CD4-positive, alpha-beta T cell treated with Interleukin-15 for 4 hours (primary cell): Measurements from ENCODE around the gene SLC6A15.
A peak's percentile ranks its signal among the peaks of the same experiment; 100 is the strongest.

Experiments
- DNase-seq: peaks from one replicate; pipeline ENCODE4 v3.0.0-alpha.2; 2020; ENCODE audit warnings: low spot score

The SLC6A15 gene

GRCh38 chr12:84874125-84874824 is 38.3 kb downstream of the SLC6A15 start:
- DNase-seq = peak; percentile 33

DNA sequence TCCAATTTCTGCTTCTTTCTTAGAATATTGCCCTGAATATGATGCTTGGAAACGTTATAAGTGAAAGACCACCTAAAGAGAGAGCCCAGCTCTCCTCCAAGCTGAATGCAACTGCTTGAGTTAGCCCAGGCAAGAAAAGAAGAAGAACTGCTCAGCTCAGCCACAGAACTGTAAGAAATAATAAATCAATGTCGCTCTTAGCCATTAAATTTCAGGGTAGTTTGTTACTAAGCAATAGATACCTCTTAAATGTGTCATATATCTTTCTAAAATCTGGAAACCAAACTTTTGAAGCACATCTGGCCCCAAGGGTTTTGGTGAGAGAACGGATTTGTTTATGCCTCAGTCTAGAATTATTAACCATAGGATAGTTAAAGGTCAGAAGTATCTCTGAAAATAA is 50.4 kb downstream of the SLC6A15 start:
- DNase-seq = no peak

- no peak for DNase-seq
These were observed 51.9 kb downstream of the SLC6A15 start for GRCh38 chr12:84860718-84861117.

DNA sequence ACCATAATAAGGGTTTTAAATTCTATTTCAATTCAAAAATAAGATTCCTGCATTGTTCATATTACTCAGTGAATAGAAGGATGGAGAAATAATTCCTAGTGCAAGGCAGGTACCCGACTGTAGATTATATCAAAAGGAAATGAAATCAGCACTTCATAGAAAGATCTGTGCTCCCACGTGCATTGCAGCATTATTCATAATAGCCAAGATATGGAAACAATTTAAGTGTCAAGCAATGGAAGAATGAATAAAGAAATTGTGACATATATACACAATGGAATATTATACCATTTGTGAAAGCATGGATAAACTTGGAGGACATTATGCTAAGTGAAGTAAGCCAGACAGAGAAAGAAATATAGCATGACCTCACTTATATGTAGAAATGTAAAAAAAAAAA is 53.8 kb downstream of the SLC6A15 start:
- no peak for DNase-seq

DNA sequence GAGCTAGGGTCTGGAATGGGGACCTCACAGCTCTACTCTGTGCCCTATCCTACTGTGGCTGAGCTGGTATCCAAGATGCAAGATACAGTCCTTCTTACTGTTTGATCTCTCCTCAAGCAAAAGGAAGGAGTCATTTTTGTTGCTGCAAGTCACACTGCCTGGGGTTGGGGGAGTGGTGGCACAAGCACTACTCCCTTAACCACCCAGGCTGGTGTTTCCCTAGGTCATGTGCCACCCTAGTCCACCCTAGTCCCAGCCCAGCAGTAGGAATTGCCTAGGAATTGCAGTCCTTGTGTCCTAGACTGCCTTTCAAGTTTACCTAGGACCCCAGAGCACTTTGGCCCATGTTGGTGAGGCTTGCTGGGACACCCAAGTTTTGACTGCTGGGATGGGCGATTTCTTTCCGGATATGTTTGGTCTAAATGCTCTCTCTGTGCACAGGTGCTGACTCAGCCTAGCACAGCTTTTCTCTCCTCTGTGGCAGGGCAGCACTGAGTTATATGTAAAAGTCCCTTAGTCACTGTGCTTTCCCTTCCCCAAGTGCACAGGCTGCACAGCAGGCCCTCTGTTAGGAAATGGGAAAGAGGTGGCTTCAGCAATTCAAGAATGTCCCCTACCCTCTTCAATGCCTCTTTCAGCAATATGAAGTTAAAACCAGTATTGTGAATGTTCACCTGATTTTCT is 54.9 kb downstream of the SLC6A15 start:
- DNase-seq = no peak

GRCh38 chr12:84856156-84856900 is 56.3 kb downstream of the SLC6A15 start:
- DNase-seq = no peak

DNA sequence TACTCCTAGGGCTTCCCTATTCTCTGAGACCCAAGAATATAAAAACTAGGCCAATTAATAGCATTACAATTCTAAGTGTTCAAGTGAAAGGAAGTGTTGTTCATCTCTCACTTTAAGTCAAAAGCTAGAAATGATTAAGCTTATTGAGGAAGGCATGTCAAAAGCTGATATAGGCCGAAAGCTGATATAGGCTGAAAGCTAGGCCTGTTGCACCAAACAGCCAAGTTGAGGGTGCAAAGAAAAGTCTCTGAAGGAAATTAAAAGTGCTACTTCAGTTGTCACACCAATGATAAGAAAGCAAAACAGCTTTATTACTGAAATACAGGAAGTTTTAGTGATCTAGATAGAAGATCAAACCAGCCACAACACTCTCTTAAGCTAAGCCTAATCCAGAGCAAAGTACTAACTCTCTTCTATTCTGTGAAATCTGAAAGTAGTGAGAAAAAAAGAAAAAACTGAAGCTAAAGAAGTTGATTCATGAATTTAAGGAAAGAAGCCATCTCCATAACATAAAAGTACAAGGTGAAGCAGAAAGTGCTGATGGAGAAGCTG is 68.9 kb downstream of the SLC6A15 start:
- DNase-seq = no peak

DNA sequence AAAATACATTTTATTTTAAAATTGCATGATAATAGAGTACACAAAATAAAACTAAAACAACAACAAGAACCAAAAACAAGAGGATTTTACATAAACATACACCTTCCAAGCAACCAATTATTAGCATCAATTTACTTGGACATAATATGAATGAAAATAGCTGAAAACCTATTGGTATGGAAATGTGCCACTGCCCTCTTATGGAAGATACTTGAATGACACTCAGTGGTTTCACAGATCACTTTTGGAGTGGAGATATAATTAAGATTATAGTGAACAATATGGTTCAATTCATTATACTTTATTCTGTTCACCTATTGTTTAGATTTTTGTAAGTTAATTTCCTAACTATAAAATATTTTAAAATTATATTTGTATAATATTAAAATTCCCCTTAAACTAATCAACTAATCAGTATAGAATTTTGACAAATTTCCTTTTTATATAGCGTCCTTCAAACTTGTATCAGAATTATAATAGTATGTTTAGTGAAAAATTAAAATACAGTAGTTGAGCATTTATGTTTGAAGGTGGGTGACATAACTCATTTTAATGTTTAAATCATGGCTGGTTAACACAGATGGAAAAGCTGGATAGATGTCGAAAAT is 70.1 kb downstream of the SLC6A15 start:
- peak; percentile 12 for DNase-seq

DNA sequence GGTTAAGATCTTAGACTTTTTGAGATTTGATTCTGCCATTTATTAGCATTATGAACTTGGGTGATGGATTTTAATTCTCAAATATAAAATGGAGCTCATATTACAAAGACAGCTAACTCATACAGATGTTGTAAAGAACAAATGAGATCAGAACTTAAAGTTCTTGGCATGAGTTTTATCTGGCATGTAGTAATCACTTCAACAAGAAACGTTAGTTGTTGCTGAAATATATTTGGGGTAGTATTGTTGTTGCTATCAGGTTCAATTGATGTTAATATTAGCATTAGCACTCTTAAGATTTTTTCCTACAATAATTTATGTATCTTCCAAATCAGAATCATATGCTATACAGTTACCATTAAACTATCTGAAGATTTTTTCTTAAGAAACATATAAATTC is 71.0 kb downstream of the SLC6A15 start:
- no peak for DNase-seq

DNA sequence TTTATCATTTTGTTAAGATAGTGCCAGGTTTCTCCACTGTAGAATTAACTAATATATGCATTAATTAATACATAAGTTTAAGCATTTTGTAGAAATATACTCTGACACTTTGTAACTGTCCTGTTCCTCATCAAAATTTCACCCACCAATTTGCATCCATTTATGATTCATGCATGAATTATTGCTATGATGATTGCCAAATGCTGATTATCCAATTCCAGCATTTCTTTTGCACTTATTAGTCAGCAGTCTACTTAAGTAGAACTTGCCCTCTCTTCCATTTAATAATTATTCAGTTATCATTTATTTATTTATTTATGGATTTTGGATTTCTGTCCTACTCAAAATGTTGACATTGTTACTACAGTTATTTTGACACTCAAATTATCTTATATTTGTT is 72.2 kb downstream of the SLC6A15 start:
- no peak for DNase-seq

- DNase-seq = no peak
These were observed 85.7 kb downstream of the SLC6A15 start for GRCh38 chr12:84826925-84827324.

GRCh38 chr12:84825149-84825548 is 87.5 kb downstream of the SLC6A15 start:
- DNase-seq = no peak

GRCh38 chr12:84822525-84822924 is 90.1 kb downstream of the SLC6A15 start:
- no peak for DNase-seq

- DNase-seq = no peak
These were observed 95.5 kb downstream of the SLC6A15 start for GRCh38 chr12:84816916-84817695.

GRCh38 chr12:84814664-84815245 is 97.8 kb downstream of the SLC6A15 start:
- no peak for DNase-seq

DNA sequence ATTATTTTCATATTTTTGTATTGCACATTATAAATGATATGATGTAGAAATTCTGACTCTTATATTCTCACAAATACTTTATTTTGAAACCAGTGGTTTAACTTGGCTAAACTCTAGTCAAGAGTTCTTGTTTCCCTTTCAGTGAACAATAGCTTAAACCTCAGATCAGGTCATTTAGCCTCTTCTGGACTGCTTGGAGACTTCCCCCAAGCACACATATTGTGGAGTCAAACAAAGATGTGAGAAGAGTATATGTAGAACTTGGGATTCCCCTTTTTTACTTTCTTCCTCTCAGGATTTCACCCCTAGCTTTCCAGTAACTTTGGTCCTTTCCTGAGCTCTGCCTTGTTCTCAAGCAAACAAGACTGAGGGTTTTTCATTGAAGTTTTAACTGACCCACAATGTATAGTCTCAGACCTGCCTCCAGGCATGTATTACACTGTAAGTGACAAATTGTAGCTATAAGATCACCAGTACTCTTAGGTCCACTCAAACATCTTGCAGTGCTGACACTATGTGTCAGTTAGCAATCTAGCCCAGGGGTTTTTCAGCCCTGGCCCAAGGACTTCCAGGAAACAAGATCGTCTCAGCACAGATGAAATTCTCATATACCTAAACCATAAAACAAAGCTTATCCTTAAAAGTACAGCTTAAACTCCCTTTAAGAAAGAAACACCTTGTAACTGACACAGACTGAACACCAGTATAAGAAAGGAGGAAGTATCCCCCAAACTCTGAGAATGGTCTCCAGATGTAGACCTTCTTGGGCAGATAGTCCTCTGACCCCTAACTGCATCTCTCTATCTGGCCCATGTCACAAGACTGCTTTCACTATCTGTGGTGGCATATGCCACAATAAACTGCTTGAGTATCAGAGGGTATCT is 98.6 kb downstream of the SLC6A15 start:
- no peak for DNase-seq

DNA sequence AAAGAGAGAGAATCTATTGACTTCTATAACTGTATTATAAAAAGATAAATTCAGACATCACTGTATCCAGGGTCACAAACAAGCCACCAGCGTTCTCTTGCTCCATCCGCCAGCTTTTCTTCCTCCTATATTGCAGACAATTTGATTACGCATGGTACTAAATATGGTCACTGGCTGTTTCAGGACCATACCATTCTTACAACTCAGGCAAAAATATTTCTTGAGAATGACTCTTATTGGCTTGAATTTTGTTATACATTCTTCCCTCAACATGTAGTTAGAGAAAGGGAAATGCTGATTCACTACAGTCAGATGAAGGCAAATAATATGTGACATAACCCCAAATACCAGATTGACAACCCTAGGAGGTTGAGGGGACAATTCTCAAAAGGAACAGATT is 101.3 kb downstream of the SLC6A15 start:
- DNase-seq = no peak

DNA sequence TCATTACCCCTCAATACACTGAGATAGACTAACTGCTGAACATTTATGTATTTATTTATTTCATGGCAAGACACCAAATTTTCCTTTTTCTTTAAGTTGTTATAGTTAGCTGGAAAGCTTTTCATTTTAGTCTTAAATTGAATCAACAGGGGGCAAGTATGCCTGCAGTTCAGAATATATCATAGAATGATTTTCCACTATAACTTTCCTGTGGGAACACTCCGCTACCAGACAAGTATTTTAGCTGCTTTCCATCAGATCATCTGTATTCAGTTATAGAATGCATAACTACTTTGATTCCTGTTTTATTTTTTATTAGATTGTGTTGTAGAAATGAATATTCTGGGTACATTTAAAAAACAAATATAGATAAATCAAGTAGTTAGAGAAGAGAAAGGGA is 102.0 kb downstream of the SLC6A15 start:
- DNase-seq = no peak
